Mononuclear cell (primary cell): Measurements from ENCODE around the gene PHRF1. TPM values are rescaled to one million over a fixed set of nuclear protein-coding genes. Genes with fewer than 3 reads are reported as not detected.

ENCODE experiments used
- H3K27me3 ChIP-seq: 2 replicates; pipeline ENCODE4 v1.6.0; 2011; ENCODE audit warnings: low read length, control low read depth; ENCODE audit not compliant: insufficient read depth
- H3K4me1 ChIP-seq: 2 replicates; pipeline ENCODE4 v1.5.1; 2011; ENCODE audit warnings: mild to moderate bottlenecking, low read length, control low read depth; ENCODE audit not compliant: insufficient read depth
- H3K4me3 ChIP-seq: 2 replicates; pipeline ENCODE4 v1.5.1; 2011; ENCODE audit warnings: mild to moderate bottlenecking, low read length, moderate library complexity
- H3K9me3 ChIP-seq: 2 replicates; pipeline ENCODE4 v1.5.1; 2011; ENCODE audit warnings: low read depth, mild to moderate bottlenecking, control low read depth, low read length
- total RNA-seq: library from RNA; depleted of rRNA; stranded (reverse); fragments of >200 nt; gene quantifications from one replicate; pipeline ENCODE4 v1.2.3, GENCODE V29; 2012

PHRF1 gene
- total RNA-seq, 1 donor, result 25.1 TPM

GRCh38 chr11:607020-607780 is 30.9 kb downstream of the PHRF1 start:
- no peaks in the 10 kb centered on the region for H3K9me3 ChIP-seq
- no peaks in the 10 kb centered on the region for H3K27me3 ChIP-seq
- no peak overlapping the region for H3K4me3 ChIP-seq
- H3K4me1 ChIP-seq, result no peaks in the 10 kb centered on the region

GRCh38 chr11:607971-608659 is 31.8 kb downstream of the PHRF1 start:
- no peaks in the 10 kb centered on the region for H3K27me3 ChIP-seq
- H3K4me1 ChIP-seq, result peaks cover 3% of the 10 kb centered on the region
- H3K9me3 ChIP-seq, result no peaks in the 10 kb centered on the region
- H3K4me3 ChIP-seq, result no peak overlapping the region

- Histone ChIP-seq H3K4me1 (peaks cover 7% of the 10 kb centered on the region), H3K4me3 (no peak overlapping the region), H3K27me3 (no peaks in the 10 kb centered on the region), H3K9me3 (no peaks in the 10 kb centered on the region)
These were observed 32.6 kb downstream of the PHRF1 start for GRCh38 chr11:608791-609251.

GRCh38 chr11:609341-609811 is 33.1 kb downstream of the PHRF1 start:
- Histone ChIP-seq H3K9me3 (no peaks in the 10 kb centered on the region), H3K27me3 (no peaks in the 10 kb centered on the region), H3K4me3 (no peak overlapping the region), H3K4me1 (peaks cover 13% of the 10 kb centered on the region)

- Histone ChIP-seq H3K4me3 (no peak overlapping the region), H3K9me3 (no peaks in the 10 kb centered on the region), H3K4me1 (peaks cover 22% of the 10 kb centered on the region), H3K27me3 (no peaks in the 10 kb centered on the region)
These were observed 34.0 kb downstream of the PHRF1 start for GRCh38 chr11:610146-610801.

- H3K9me3 ChIP-seq, result no peaks in the 10 kb centered on the region
- H3K4me1 ChIP-seq, result peaks cover 25% of the 10 kb centered on the region
- no peak overlapping the region for H3K4me3 ChIP-seq
- no peaks in the 10 kb centered on the region for H3K27me3 ChIP-seq
These were observed 35.0 kb downstream of the PHRF1 start for GRCh38 chr11:611001-611996.

- Histone ChIP-seq H3K4me1 (peaks cover 34% of the 10 kb centered on the region), H3K4me3 (no peak overlapping the region), H3K27me3 (no peaks in the 10 kb centered on the region), H3K9me3 (no peaks in the 10 kb centered on the region)
These were observed 36.1 kb downstream of the PHRF1 start for GRCh38 chr11:612201-612960.

GRCh38 chr11:612961-613300 is 36.7 kb downstream of the PHRF1 start:
- H3K27me3 ChIP-seq, result no peaks in the 10 kb centered on the region
- peaks cover 34% of the 10 kb centered on the region for H3K4me1 ChIP-seq
- no peaks in the 10 kb centered on the region for H3K9me3 ChIP-seq
- no peak overlapping the region for H3K4me3 ChIP-seq

- Histone ChIP-seq H3K9me3 (no peaks in the 10 kb centered on the region), H3K27me3 (no peaks in the 10 kb centered on the region), H3K4me3 (no peak overlapping the region), H3K4me1 (peaks cover 34% of the 10 kb centered on the region)
These were observed 37.2 kb downstream of the PHRF1 start for GRCh38 chr11:613369-613968.

- Histone ChIP-seq H3K4me1 (peaks cover 34% of the 10 kb centered on the region), H3K27me3 (no peaks in the 10 kb centered on the region), H3K4me3 (peak overlapping the region; percentile 87), H3K9me3 (no peaks in the 10 kb centered on the region)
These were observed 37.9 kb downstream of the PHRF1 start for GRCh38 chr11:614021-614622.

GRCh38 chr11:614623-615503 is 38.6 kb downstream of the PHRF1 start:
- Histone ChIP-seq H3K27me3 (no peaks in the 10 kb centered on the region), H3K4me1 (peaks cover 34% of the 10 kb centered on the region), H3K4me3 (peak overlapping the region; percentile 87), H3K9me3 (no peaks in the 10 kb centered on the region)

- peaks cover 34% of the 10 kb centered on the region for H3K4me1 ChIP-seq
- peak within 1 kb of the TSS; percentile 87 for H3K4me3 ChIP-seq
- H3K27me3 ChIP-seq, result no peaks in the 10 kb centered on the region
- no peaks in the 10 kb centered on the region for H3K9me3 ChIP-seq
These were observed 39.4 kb downstream of the PHRF1 start, which contains the start of gene IRF7 for GRCh38 chr11:615504-616319. Gene IRF7 (minus strand): TSS chr11:615950. CDS start chr11:615364, 586 bp downstream.
